Spleen (tissue), 11 donors: ENCODE measurements around the gene CDK2. TPM values are rescaled to one million over a fixed set of nuclear protein-coding genes. Genes with fewer than 3 reads are reported as not detected.
"Not testable (repeated sequence)": the region's sequence is repeated elsewhere in the genome, so short reads cannot be mapped to it uniquely, and the experiment has no call there.

Experiments used
- DNase-seq: peaks from one replicate; pipeline ENCODE4 v3.0.0-alpha.2; 2020
- H3K27ac ChIP-seq, 8 donors: fragments of 200-600 bp; sonication (generic) in 7 of 8; 1 replicate in 4 of 8; 2 replicates in 4 of 8; pipeline versions ENCODE4 v1.5.0 to v1.8.0; 2016 to 2021; ENCODE audit warnings: inconsistent platforms in 4 of 8, mild to moderate bottlenecking in 4 of 8, moderate library complexity in 1 of 8
- H3K27me3 ChIP-seq, 7 donors: fragments of 200-600 bp; sonication (generic) in 6 of 7; replicated peaks in 1 of 7; 1 replicate in 4 of 7; 2 replicates in 3 of 7; pipeline versions ENCODE4 v1.5.0 to v1.8.0; 2016 to 2021; ENCODE audit warnings: inconsistent platforms in 3 of 7, mild to moderate bottlenecking in 1 of 7
- H3K36me3 ChIP-seq, 6 donors: fragments of 200-600 bp; sonication (generic) in 5 of 6; 1 replicate in 4 of 6; 2 replicates in 2 of 6; pipeline versions ENCODE4 v1.5.0 to v1.8.0; 2016 to 2021; ENCODE audit warnings: inconsistent platforms in 2 of 6
- H3K4me1 ChIP-seq, 6 donors: fragments of 200-600 bp; sonication (generic) in 5 of 6; 1 replicate in 3 of 6; 2 replicates in 3 of 6; pipeline versions ENCODE4 v1.5.0 to v1.8.0; 2016 to 2021; ENCODE audit warnings: inconsistent platforms in 3 of 6
- H3K4me3 ChIP-seq, 8 donors: fragments of 200-600 bp; sonication (generic) in 7 of 8; 1 replicate in 4 of 8; 2 replicates in 4 of 8; pipeline versions ENCODE4 v1.5.0 to v1.8.0; 2016 to 2021; ENCODE audit warnings: inconsistent platforms in 4 of 8, mild to moderate bottlenecking in 4 of 8, moderate library complexity in 2 of 8
- H3K9me3 ChIP-seq, 8 donors: fragments of 200-600 bp; sonication (generic) in 7 of 8; 1 replicate in 4 of 8; 2 replicates in 4 of 8; pipeline versions ENCODE4 v1.5.0 to v1.8.0; 2016 to 2021; ENCODE audit warnings: inconsistent platforms in 4 of 8
- POLR2A ChIP-seq, 3 donors: fragments of 450-650 bp; IDR thresholded peaks; one replicate each; pipeline ENCODE4 v1.5.1; 2017; ENCODE audit warnings: antibody characterized with exemption in 3 of 3, mild to moderate bottlenecking in 1 of 3
- POLR2AphosphoS5 ChIP-seq, 3 donors: sonication (generic); formaldehyde crosslinking; IDR thresholded peaks; one replicate each; pipeline ENCODE4 v1.5.1; 2017; ENCODE audit warnings: antibody characterized with exemption in 3 of 3
- WGBS, 5 donors: extraction: QIAGEN DNeasy Blood & Tissue Kit in 3 of 5; methylation state at CpG; one replicate each; pipeline versions ENCODE4 v1.1.5 to v1.1.7; 2013 to 2018; 5-methylcytosine and 5-hydroxymethylcytosine counted together
- intact Hi-C: fragments of 100-400 bp; cut with DNase I; formaldehyde crosslinking; loops from one replicate; pipeline ENCODE4 v1.15.0; 2023; ENCODE audit warnings: low total_unique reads
- polyA plus RNA-seq, 3 donors: library from polyadenylated mRNA; stranded (reverse); fragments of 200-250 nt; gene quantifications; one replicate each; pipeline ENCODE4 v1.2.1, GENCODE V29; 2013
- total RNA-seq, 7 donors: library from RNA; depleted of rRNA in 3 of 7; stranded (reverse); fragments of >200 nt in 3 of 7; fragmentation: NEBNext Ultra II Directional in 4 of 7; extraction: Animal tissue kit (Norgen Biotek cat#: 25700) in 4 of 7; gene quantifications; one replicate each; pipeline versions ENCODE4 v1.1.0 to v1.2.1, GENCODE V29; 2016 to 2021
- TF ChIP-seq, protein P1 (sequence below), 11 experiments: fragments of 200-600 bp in 7 of 11; fragments of 450-650 bp in 4 of 11; sonication (generic) in 4 of 11; IDR thresholded peaks in 8 of 11; conservative IDR thresholded peaks in 3 of 11; 1 replicate in 7 of 11; 2 replicates in 4 of 11; pipeline versions ENCODE4 v1.4.0 to v1.8.0; 2016 to 2021; ENCODE audit warnings: antibody characterized with exemption in 11 of 11, inconsistent platforms in 4 of 11, mild to moderate bottlenecking in 1 of 11
- donor health status: healthy with polysubstance abuse.
- donor health status: DM: no; HTN: no; CAD: no; lungs with moderate emphysema.
- donor health status: DM: no; HTN: no; CAD: no.
- donor health status: Bipolar disorder and iron deficiency.
- donor health status: healthy.
- donor health status: DM: no; HTN: no; CAD: no.
- donor health status: DM: yes; HTN: yes; CAD: no.

Gene CDK2
- total and polyA plus RNA-seq, 10 donors: 11.9 to 46.6 (median 26.5) TPM

DNA sequence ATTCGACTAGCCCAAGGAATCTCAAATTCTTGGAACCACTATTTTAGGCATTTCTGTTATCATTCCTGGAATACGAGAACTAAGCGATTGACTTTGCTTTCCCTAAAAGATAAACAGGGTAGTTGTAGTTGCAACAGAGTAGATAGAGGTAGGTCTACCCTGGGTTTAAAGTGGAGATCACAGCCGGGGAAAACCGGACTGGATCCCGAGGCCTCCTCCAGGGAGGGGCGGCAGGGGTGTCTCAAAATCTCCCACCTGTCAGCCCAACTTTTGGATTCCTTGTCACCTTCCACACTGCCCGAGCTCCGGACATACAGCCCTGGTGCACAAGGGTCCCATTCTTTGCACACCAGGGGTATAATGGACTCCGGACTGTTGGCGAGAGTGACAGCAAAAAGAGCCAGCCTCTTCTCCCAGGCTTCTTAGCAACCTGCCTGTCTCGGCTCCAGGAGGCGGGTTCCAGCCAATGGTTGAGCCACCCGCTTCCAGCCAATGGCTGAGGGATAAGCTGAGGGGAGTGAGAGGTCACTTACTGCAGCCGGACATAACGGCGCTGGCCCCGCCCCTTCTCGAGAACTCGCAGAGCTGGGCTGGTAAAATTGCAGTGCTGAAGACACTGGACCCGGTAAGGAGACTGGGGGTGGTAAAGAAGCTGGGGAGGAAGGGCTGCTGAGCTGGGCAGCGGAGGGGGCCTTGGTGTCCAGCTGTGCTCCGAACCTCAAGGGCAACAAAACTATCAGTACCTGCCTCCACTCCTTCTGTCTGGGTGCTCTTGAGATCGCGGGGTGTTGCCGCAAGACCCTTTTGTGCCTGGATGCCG is 30.3 kb downstream of the CDK2 start, which contains the start of gene SUOX:
Gene SUOX, plus strand, starts transcription at position 562 of the 820 bp plus-strand sequence. CDS start 4,946 bp downstream, outside the sequence.
- no peaks in the 10 kb centered on the region for H3K27me3 ChIP-seq
- H3K27ac ChIP-seq: peak within 1 kb of the TSS in 7 of 8 donors; percentile 65 to 88 (median 85)
- H3K9me3 ChIP-seq: no peaks in the 10 kb centered on the region
- intact Hi-C loops: loop anchor here (5.0 kb wide), 1 partner anchor 45 kb away; the partner anchor contains the start of gene RPS26
- H3K4me1 ChIP-seq: peaks cover 0 to 35% (median 23%) of the 10 kb centered on the region in 6 donors
- H3K36me3 ChIP-seq: peaks cover 0 to 50% (median 31%) of the 10 kb centered on the region in 6 donors
- 2 to 6% (median 4%) methylated on average over 27 of the region's 27 CpGs for WGBS, 5 donors
- TF ChIP-seq POLR2A (IDR thresholded peaks at IDR 0.05) (no peak), POLR2AphosphoS5 (IDR thresholded peaks at IDR 0.05) (peak; percentile 85 to 87 (median 87))
- TF ChIP-seq, protein P1, sequence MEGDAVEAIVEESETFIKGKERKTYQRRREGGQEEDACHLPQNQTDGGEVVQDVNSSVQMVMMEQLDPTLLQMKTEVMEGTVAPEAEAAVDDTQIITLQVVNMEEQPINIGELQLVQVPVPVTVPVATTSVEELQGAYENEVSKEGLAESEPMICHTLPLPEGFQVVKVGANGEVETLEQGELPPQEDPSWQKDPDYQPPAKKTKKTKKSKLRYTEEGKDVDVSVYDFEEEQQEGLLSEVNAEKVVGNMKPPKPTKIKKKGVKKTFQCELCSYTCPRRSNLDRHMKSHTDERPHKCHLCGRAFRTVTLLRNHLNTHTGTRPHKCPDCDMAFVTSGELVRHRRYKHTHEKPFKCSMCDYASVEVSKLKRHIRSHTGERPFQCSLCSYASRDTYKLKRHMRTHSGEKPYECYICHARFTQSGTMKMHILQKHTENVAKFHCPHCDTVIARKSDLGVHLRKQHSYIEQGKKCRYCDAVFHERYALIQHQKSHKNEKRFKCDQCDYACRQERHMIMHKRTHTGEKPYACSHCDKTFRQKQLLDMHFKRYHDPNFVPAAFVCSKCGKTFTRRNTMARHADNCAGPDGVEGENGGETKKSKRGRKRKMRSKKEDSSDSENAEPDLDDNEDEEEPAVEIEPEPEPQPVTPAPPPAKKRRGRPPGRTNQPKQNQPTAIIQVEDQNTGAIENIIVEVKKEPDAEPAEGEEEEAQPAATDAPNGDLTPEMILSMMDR (IDR thresholded peaks at IDR 0.05 in 8 of 11, conservative IDR thresholded peaks at IDR 0.05 in 3 of 11): no peak
- peak within 1 kb of the TSS; percentile 28 to 78 (median 52) for H3K4me3 ChIP-seq
- peak; percentile 97 for DNase-seq

DNA sequence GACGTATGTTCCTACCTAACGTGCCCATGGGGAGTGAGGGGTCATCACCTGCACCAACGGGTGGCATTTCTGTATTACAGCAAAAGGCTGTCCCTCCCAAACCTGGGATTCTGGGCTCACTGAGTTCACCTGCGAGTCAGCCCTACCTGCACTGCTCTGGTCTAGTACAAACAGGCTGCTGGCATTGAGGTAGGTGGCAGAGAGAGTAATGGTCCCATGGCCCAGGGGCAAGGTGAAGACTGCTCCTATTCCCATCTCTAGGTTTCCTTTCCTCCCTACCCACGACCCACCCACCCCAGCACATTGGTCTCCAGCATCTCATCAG is 30.9 kb downstream of the CDK2 start:
- Histone ChIP-seq H3K27ac (peak overlapping the region in 7 of 8 donors; percentile 65 to 88 (median 85)), H3K4me3 (peak overlapping the region; percentile 28 to 78 (median 52)), H3K27me3 (no peaks in the 10 kb centered on the region), H3K4me1 (peaks cover 0 to 35% (median 23%) of the 10 kb centered on the region in 6 donors), H3K36me3 (peaks cover 0 to 50% (median 25%) of the 10 kb centered on the region in 6 donors), H3K9me3 (no peaks in the 10 kb centered on the region)
- intact Hi-C loops: loop anchor here (5.0 kb wide), 1 partner anchor 45 kb away; the partner anchor contains the start of gene RPS26
- WGBS, 5 donors: 3 to 12% (median 4%) methylated on average over 5 of the region's 5 CpGs
- TF ChIP-seq, protein P1 (IDR thresholded peaks at IDR 0.05 in 8 of 11, conservative IDR thresholded peaks at IDR 0.05 in 3 of 11): no peak
- no peak for TF ChIP-seq POLR2A (IDR thresholded peaks at IDR 0.05)
- no peak for TF ChIP-seq POLR2AphosphoS5 (IDR thresholded peaks at IDR 0.05)
- DNase-seq: no peak

DNA sequence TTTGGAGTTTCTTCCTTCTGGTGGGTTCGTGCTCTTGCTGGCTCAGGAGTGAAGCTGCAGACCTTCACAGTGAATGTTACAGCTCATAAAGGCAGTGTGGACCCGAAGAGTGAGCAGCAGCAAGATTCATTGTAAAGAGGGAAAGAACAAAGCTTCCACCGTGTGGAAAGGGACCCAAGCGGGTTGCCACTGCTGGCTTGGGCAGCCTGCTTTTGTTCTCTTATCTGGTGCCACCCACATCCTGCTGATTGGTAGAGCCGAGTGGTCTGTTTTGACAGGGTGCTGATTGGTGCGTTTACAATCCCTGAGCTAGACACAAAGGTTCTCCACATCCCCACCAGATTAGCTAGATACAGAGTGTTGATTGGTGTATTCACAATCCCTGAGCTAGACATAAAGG is 32.9 kb downstream of the CDK2 start:
- peaks cover 0 to 50% (median 5%) of the 10 kb centered on the region in 6 donors for H3K36me3 ChIP-seq
- intact Hi-C loops: loop anchor here (5.0 kb wide), 1 partner anchor 43 kb away; the partner anchor contains the start of gene RPS26
- not testable (repeated sequence) for H3K27me3 ChIP-seq, H3K9me3 ChIP-seq, H3K4me3 ChIP-seq, DNase-seq, H3K27ac ChIP-seq
- H3K4me1 ChIP-seq: peaks cover 0 to 35% (median 23%) of the 10 kb centered on the region in 6 donors
- WGBS, 5 donors: 65 to 84% (median 80%) methylated on average over 5 to 6 of the region's 6 CpGs

DNA sequence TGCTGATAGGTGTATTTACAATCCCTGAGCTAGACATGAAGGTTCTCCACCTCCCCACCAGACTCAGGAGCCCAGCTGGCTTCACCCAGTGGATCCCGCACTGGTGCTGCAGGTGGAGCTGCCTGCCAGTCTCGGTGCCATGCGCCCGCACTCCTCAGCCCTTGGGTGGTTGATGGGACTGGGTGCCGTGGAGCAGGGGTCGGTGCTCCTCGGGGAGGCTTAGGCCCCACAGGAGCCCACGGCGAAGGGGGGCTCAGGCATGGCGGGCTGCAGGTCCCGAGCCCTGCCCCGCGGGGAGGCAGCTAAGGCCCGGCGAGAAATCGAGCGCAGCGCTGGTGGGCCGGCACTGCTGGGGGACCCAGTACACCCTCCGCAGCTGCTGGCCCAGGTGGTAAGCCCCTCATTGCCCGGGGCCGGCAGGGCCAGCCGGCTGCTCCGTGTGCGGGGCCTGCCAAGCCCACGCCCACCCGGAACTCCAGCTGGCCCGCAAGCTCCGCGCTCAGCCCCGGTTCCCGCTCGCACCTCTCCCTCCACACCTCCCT is 33.4 kb downstream of the CDK2 start:
- not testable (repeated sequence) for DNase-seq, H3K27ac ChIP-seq, H3K4me3 ChIP-seq, H3K9me3 ChIP-seq, H3K27me3 ChIP-seq
- Histone ChIP-seq H3K4me1 (peaks cover 0 to 36% (median 23%) of the 10 kb centered on the region in 6 donors), H3K36me3 (peaks cover 0 to 47% (median under 1%) of the 10 kb centered on the region in 6 donors)
- intact Hi-C loops: loop anchor here (5.0 kb wide), 1 partner anchor 42 kb away; the partner anchor contains the start of gene RPS26
- WGBS, 5 donors: 94 to 97% (median 96%) methylated on average over 7 to 33 of the region's 33 CpGs
- peak in 1 of 3 donors; percentile 14 for TF ChIP-seq POLR2AphosphoS5 (IDR thresholded peaks at IDR 0.05)
